Stimulated activated CD4-positive, alpha-beta T cell treated with anti-CD3 and anti-CD28 coated beads, TNF-alpha, amount 100 ng/mL, for 24 hours (primary cell): ENCODE results near the gene RANGAP1.
A peak's percentile ranks its signal among the peaks of the same experiment; 100 is the strongest.

ENCODE experiments used
- DNase-seq, 3 experiments: peaks; one replicate each; pipeline ENCODE4 v3.0.0-alpha.2; 2020; ENCODE audit warnings: low read depth in 3 of 3

The RANGAP1 gene

GRCh38 chr22:41234815-41235695, 50.9 kb downstream of the RANGAP1 start:
- no peak for DNase-seq

- no peak for DNase-seq
Observed at GRCh38 chr22:41231369-41231768, 54.6 kb downstream of the RANGAP1 start.

- no peak for DNase-seq
Observed at GRCh38 chr22:41230401-41230785, 55.6 kb downstream of the RANGAP1 start.

DNA sequence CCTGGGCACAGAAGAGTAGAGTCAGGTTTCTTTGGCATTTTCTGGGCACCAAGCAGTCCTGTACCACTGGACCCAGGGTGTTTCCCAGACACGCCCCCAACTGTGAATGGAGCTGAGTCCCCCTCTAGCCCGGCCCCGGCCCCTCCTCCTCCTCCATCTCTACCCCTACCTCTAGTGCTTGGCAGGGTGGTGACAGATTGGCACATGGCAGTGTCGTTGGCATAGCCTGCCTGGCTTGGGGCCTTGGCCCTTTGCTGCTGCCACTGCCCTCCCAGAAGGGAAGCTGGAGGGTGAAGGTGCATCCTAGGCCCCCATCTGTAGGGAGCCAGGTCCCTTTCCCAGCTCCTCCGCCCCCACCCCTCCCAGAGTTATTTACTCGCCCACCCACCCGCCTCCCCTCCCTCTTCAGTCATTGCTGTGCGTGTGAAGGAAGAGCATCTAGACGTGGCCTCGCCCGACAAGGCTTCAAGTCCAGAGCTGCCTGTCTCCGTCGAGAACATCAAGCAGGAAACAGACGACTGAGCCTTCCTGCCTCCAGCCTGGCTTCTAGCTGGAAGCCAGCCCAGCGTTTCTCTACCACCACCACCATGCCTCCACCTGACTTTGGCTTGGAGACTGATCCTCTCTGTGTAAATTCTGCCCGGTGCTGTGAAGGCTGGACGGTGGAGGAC, 56.1 kb downstream of the RANGAP1 start:
- DNase-seq = no peak

DNA sequence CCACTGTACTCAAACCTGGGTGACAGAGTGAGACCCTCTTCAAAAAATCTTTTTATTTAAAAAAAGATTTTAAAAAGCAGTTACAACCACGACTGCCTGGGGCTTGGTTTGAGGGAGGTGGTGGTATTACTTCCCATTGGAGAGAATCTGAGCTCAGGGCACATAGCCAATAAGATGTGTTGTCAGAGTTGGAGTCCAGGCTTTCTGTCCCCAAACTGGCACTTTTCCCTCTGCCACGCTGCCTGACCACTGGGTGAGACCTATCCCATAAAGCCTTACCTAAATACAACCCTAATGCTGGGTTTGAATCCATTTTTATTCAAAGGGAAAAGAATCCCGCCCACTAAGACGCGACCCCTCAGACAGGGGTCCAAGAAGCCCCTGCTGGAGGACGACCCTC, 56.8 kb downstream of the RANGAP1 start:
- DNase-seq = no peak

- DNase-seq = no peak
Observed at GRCh38 chr22:41226723-41227655, 59.0 kb downstream of the RANGAP1 start.

- DNase-seq = no peak
Observed at GRCh38 chr22:41223535-41223934, 62.5 kb downstream of the RANGAP1 start.

- DNase-seq = no peak
Observed at GRCh38 chr22:41222846-41223507, 63.0 kb downstream of the RANGAP1 start.

- DNase-seq = peak in 1 of 3 experiments; percentile 38
Observed at GRCh38 chr22:41217553-41218157, 68.3 kb downstream of the RANGAP1 start.

DNA sequence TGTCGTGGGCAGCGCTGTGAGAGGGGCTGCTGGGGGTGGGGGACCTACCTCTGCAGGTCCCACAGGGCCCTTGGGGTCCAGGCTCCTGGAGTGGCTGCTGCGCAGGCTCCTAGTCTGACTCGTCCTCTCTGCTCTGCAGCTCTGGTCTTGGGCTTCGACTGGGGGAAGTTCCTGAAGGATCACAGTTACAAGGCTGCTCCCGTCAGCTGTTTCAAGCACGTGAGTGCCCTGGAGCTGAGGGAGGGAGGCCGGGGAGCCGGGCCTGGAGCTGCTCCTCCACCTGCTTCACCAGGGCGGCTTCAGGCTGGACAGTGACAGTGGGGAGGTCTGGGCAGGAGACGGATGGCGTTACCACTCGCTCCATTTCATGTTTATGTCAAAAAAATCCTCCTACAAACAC, 69.0 kb downstream of the RANGAP1 start:
- no peak for DNase-seq

DNA sequence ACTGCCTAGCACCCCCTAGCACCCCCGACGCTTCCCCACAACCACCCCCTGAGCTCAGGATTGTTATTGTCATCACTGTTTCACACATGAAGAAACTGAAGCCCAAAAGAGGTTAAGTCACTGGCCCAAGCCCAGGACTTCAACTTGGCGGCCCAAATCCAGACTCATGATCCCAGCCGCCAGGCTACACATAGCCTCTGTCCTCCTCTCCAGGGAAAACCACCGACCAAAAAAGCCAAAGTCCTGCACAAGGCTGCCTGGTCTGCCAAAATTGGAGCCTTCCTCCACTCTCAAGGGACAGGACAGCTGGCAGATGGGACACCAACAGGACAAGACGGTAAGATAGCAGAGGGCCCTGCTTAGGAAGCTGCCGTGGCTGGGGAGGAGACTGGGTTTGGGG, 70.1 kb downstream of the RANGAP1 start:
- no peak for DNase-seq

- DNase-seq = no peak
Observed at GRCh38 chr22:41215409-41215808, 70.6 kb downstream of the RANGAP1 start.

DNA sequence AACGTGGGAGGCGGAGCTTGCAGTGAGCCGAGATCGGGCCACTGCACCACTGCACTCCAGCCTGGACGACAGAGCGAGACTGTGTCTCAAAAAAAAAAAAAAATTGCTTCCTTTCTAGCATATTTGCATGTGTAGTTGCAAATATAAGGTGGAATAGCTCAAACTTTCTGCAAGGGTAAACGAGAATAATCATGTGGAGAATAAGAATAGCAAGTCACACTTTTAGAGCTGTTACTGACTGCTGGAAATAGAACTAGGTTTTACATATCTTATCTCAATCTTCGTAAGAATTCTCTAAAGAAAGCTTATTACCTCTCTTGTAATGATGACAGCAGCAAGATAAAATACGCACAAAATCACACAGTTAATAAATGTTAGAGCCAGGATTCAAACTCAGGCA, 79.3 kb downstream of the RANGAP1 start:
- DNase-seq = no peak

GRCh38 chr22:41204992-41205900, 80.7 kb downstream of the RANGAP1 start, which contains the start of gene L3MBTL2:
Gene L3MBTL2, plus strand, starts transcription at chr22:41205312. Its CDS starts 51 bp downstream, at chr22:41205363.
- peak; percentile 97 to 99 (median 98) for DNase-seq

DNA sequence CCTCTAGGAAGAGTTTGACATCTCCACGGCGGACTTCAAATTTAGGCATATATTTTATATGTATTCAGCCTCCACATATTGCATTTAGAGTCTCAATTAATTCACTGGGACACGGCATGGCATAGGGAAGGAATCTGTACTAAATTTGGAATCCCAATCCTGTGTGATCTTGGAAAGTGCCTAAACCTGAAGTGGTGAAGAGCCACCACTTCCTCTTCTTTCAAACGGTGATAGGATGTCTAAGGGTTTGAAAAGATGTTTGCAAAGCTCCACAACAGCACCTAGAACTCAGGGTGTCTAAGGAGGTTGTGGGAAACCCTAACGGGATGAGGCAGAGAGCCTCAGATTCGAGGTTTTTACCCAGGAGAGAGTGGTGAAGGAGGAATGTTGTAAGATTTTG, 81.9 kb downstream of the RANGAP1 start:
- DNase-seq = no peak

- DNase-seq = no peak
Observed at GRCh38 chr22:41203118-41203517, 82.9 kb downstream of the RANGAP1 start.

- DNase-seq = no peak
Observed at GRCh38 chr22:41201141-41201540, 84.8 kb downstream of the RANGAP1 start.

GRCh38 chr22:41198027-41198580, 87.9 kb downstream of the RANGAP1 start:
- DNase-seq = peak; percentile 18 to 67 (median 46)
